ENCODE data around the gene TGOLN2.

DNA sequence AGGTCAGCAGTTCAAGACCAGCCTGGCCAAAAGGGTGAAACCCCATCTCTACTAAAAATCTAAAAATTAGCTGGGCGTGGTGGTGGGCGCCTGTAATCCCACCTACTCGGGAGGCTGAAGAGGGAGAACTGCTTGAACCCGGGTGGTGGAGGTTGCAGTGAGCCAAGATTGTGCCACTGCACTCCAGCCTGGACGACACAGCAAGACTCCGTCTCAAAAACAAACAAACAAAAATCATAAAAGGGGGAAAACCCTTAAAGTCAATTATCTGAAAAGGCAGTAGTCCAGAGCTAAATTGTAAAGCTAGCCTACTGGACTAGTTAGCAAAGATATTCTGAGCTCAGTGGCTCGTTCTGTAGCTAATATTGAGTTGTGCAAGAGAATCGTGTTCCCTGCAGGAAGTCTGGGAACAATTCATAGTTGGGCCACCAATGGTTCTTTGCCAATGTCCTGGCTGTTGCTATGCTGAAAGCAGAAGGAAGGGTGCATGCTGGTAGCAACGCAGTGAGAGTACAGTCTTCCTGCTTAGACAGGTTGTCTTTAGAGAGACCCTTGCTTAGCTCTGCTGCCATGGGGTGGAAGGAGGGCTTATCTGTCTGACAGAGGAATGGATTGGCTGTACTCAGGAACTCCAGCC, 4.3 kb downstream of the TGOLN2 start:
- TF ChIP-seq, protein P1, sequence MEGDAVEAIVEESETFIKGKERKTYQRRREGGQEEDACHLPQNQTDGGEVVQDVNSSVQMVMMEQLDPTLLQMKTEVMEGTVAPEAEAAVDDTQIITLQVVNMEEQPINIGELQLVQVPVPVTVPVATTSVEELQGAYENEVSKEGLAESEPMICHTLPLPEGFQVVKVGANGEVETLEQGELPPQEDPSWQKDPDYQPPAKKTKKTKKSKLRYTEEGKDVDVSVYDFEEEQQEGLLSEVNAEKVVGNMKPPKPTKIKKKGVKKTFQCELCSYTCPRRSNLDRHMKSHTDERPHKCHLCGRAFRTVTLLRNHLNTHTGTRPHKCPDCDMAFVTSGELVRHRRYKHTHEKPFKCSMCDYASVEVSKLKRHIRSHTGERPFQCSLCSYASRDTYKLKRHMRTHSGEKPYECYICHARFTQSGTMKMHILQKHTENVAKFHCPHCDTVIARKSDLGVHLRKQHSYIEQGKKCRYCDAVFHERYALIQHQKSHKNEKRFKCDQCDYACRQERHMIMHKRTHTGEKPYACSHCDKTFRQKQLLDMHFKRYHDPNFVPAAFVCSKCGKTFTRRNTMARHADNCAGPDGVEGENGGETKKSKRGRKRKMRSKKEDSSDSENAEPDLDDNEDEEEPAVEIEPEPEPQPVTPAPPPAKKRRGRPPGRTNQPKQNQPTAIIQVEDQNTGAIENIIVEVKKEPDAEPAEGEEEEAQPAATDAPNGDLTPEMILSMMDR (IDR thresholded peaks at IDR 0.05) = no peak
- TF ChIP-seq POLR2A (IDR thresholded peaks at IDR 0.05) = no peak

Data from heart left ventricle (tissue), 13 donors.